Testis (tissue), 3 donors: ENCODE measurements around the gene LUZP1. TPM values are rescaled to one million over a fixed set of nuclear protein-coding genes. Genes with fewer than 3 reads are reported as not detected.

ENCODE experiments used
- DNase-seq: peaks from one replicate; pipeline ENCODE4 v3.0.0-alpha.2; 2019
- H3K27ac ChIP-seq, 2 donors: fragments of 200-600 bp; sonication (generic); one replicate each; pipeline ENCODE4 v1.5.1; 2019
- H3K27me3 ChIP-seq: fragments of 200-600 bp; sonication (generic); one replicate; pipeline ENCODE4 v1.5.1; 2019
- H3K36me3 ChIP-seq: fragments of 200-600 bp; sonication (generic); one replicate; pipeline ENCODE4 v1.5.1; 2017; ENCODE audit warnings: low read depth; ENCODE audit errors: missing control alignments
- H3K4me1 ChIP-seq: fragments of 200-600 bp; sonication (generic); one replicate; pipeline ENCODE4 v1.5.1; 2019
- H3K4me3 ChIP-seq, 2 donors: fragments of 200-600 bp; sonication (generic); one replicate each; pipeline ENCODE4 v1.5.1; 2017 to 2019
- H3K9me3 ChIP-seq: fragments of 200-600 bp; sonication (generic); one replicate; pipeline ENCODE4 v1.5.1; 2017
- POLR2A ChIP-seq: fragments of 450-650 bp; IDR thresholded peaks from one replicate; pipeline ENCODE4 v1.6.1; 2017; ENCODE audit warnings: antibody characterized with exemption, mild to moderate bottlenecking, moderate library complexity
- WGBS, 2 donors: methylation state at CpG; one replicate each; pipeline ENCODE4 v1.1.5; 2018; 5-methylcytosine and 5-hydroxymethylcytosine counted together
- intact Hi-C: fragments of 100-400 bp; cut with DNase I; formaldehyde crosslinking; loops from one replicate; pipeline ENCODE4 v1.15.1; 2023; ENCODE audit warnings: low total_unique reads
- polyA plus RNA-seq: library from polyadenylated mRNA; stranded (reverse); fragments of 350-450 nt; fragmentation: Illumina TruSeq; extraction: RNeasy Lipid Tissue Mini Kit (QIAGEN cat#74804); gene quantifications from one replicate; pipeline ENCODE4 v1.2.3, GENCODE V29; 2014; ENCODE audit warnings: low read depth, low replicate concordance; ENCODE audit not compliant: insufficient read depth
- total RNA-seq, 2 donors: library from RNA; depleted of rRNA; stranded (reverse); fragments of >200 nt; gene quantifications; one replicate each; pipeline ENCODE4 v1.2.3, GENCODE V29; 2016
- TF ChIP-seq, protein P1 (sequence below), 3 experiments: fragments of 450-650 bp in 2 of 3; fragments of 200-600 bp in 1 of 3; sonication (generic) in 1 of 3; IDR thresholded peaks; one replicate each; pipeline ENCODE4 v1.5.1; 2016 to 2019; ENCODE audit warnings: antibody characterized with exemption in 3 of 3, mild to moderate bottlenecking in 2 of 3, moderate library complexity in 1 of 3

Gene LUZP1
- total and polyA plus RNA-seq, 3 donors from 2014 or later, result 14.4 to 36.2 (median 20.3) TPM

DNA sequence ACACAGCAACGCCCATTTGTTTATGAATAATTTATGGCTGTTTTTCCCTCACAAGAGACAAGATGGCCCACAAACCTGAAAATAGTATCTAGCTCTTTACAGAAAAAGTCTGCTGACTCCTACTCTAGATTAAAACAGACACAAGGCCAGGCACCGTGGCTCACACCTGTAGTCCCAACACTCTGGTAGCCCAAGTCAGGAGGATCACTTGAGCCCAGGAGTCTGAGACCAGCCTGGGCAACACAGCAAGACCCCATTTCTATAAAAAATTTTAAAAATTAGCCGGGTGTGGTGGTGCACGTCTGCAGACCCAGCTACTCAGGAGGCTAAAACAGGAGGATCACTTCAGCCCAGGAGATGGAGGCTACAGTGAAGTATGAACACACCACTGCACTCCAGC lies 34.6 kb downstream of the LUZP1 start:
- no peak for TF ChIP-seq POLR2A
- intact Hi-C loops, result no loop called here
- 89 to 97% methylated on average over 4 of the region's 4 CpGs for WGBS, 2 donors
- Histone ChIP-seq H3K4me3 (no peak overlapping the region), H3K4me1 (no peaks in the 10 kb centered on the region), H3K36me3 (no peaks in the 10 kb centered on the region), H3K9me3 (no peaks in the 10 kb centered on the region), H3K27me3 (no peaks in the 10 kb centered on the region), H3K27ac (no peak overlapping the region)
- DNase-seq, result no peak

DNA sequence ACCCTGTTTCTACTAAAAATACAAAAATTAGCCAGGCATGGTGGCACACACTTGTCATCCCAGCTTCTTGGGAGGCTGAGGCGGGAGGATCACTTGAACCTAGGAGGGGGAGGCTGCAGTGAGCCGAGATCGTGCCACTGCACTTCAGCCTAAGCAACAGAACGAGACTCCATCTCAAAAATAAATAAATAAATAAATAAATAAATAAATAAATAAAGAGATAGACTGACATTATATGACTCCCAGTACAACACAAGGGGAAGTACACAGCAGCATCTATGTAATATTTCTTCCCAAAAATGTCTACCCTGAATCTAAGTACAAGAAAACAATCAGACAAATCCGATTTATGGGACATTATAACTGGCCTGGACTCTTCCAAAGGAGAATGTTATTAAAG lies 35.1 kb downstream of the LUZP1 start:
- intact Hi-C loops, result no loop called here
- TF ChIP-seq POLR2A, result no peak
- TF ChIP-seq, protein P1, sequence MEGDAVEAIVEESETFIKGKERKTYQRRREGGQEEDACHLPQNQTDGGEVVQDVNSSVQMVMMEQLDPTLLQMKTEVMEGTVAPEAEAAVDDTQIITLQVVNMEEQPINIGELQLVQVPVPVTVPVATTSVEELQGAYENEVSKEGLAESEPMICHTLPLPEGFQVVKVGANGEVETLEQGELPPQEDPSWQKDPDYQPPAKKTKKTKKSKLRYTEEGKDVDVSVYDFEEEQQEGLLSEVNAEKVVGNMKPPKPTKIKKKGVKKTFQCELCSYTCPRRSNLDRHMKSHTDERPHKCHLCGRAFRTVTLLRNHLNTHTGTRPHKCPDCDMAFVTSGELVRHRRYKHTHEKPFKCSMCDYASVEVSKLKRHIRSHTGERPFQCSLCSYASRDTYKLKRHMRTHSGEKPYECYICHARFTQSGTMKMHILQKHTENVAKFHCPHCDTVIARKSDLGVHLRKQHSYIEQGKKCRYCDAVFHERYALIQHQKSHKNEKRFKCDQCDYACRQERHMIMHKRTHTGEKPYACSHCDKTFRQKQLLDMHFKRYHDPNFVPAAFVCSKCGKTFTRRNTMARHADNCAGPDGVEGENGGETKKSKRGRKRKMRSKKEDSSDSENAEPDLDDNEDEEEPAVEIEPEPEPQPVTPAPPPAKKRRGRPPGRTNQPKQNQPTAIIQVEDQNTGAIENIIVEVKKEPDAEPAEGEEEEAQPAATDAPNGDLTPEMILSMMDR (IDR thresholded peaks at IDR 0.05), result no peak
- WGBS, 2 donors, result 84 to 95% methylated on average over 5 of the region's 5 CpGs
- H3K9me3 ChIP-seq, result no peaks in the 10 kb centered on the region
- no peaks in the 10 kb centered on the region for H3K4me1 ChIP-seq
- H3K27ac ChIP-seq, result no peak overlapping the region
- DNase-seq, result no peak
- no peaks in the 10 kb centered on the region for H3K27me3 ChIP-seq
- no peak overlapping the region for H3K4me3 ChIP-seq
- H3K36me3 ChIP-seq, result no peaks in the 10 kb centered on the region

DNA sequence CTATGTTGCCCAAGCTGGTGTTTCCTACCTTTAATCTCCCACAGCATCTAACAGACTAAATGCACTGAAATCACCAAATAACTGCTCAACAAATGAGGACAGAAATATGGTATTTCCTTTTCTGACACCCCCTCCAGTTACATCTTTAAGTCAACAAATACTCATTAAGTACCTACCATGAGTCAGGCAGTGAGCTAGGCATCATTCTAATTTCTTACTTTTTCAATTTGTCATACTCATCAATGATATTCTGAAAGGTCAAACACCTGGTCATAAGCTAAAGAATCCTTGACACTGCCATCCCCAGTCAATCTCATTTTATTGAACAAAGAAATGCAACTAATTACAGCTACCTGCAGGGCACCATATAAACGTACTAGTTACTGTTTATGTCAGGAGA lies 36.6 kb downstream of the LUZP1 start:
- Histone ChIP-seq H3K27me3 (no peaks in the 10 kb centered on the region), H3K27ac (no peak overlapping the region), H3K9me3 (no peaks in the 10 kb centered on the region), H3K4me3 (no peak overlapping the region), H3K4me1 (no peaks in the 10 kb centered on the region), H3K36me3 (no peaks in the 10 kb centered on the region)
- TF ChIP-seq, protein P1 (IDR thresholded peaks at IDR 0.05), result no peak
- TF ChIP-seq POLR2A, result no peak
- 42 to 57% methylated on average over 1 of the region's 1 CpG for WGBS, 2 donors
- intact Hi-C loops, result no loop called here
- no peak for DNase-seq

DNA sequence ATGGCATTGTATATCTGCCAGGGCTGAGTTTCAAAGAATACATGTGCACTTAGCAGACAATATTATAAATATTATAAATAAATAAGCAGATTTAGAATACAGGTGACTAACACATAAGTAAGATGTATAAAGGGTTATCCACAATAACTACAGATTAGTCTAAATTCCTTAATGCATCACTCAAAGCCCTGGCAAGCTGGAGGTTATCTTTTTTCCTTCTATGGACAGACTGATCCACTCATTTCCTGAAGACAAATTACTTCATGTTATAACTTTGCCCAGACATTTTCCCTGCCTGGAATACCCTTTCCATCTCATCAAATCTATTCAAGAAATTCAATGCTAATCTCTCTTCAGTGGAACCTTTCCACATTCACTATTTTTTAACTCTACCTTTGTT lies 38.8 kb downstream of the LUZP1 start:
- Histone ChIP-seq H3K4me1 (no peaks in the 10 kb centered on the region), H3K4me3 (no peak overlapping the region), H3K27ac (no peak overlapping the region), H3K27me3 (no peaks in the 10 kb centered on the region), H3K36me3 (no peaks in the 10 kb centered on the region), H3K9me3 (no peaks in the 10 kb centered on the region)
- no peak for DNase-seq
- no peak for TF ChIP-seq POLR2A
- TF ChIP-seq, protein P1 (IDR thresholded peaks at IDR 0.05), result no peak
- intact Hi-C loops, result no loop called here

DNA sequence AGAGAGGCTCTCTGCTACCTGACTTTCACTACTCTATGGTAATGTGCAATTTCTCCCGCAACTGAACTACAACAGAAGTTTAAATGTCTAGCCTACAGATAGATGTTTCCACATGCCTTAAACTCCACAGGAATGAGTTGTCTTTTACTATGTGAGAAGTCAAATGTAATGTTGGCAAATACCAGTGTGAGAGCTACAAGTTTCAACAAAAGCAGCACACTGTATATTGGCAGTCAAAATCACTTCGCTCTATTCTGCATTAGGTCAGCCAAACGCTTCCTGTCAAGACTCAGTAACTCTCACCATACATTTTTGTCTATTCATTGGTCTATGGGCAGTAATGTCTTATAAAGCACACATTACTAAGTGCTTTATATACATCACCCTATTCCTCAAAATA lies 41.9 kb downstream of the LUZP1 start:
- peaks cover 4% of the 10 kb centered on the region for H3K4me1 ChIP-seq
- TF ChIP-seq, protein P1 (IDR thresholded peaks at IDR 0.05), result no peak
- no peak for TF ChIP-seq POLR2A
- no peak overlapping the region for H3K27ac ChIP-seq
- H3K27me3 ChIP-seq, result no peaks in the 10 kb centered on the region
- DNase-seq, result no peak
- 86 to 91% methylated on average over 3 of the region's 3 CpGs for WGBS, 2 donors
- no peaks in the 10 kb centered on the region for H3K36me3 ChIP-seq
- intact Hi-C loops, result no loop called here
- no peak overlapping the region for H3K4me3 ChIP-seq
- H3K9me3 ChIP-seq, result no peaks in the 10 kb centered on the region
